ENCODE data around the gene INTS1.

DNA sequence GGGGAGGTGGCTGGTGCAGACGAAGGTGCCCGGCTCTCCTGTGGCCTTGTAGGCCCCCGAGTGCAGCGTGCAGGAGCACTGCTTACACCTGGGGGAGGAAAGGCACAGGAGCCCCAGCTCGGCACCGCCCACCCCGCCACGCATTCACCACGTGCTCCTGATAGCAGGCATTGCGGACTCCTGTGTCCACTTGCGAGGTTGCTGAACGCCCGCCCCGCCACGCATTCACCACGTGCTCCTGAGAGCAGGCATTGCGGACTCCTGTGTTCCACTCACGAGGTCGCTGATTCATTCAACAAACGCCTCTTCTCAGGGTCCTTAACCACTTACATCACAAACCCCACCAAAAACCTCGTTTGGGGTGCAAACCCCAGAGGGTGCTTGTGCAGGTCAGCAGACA is 58.8 kb downstream of the INTS1 start:
- TF ChIP-seq EP300 (IDR thresholded peaks at IDR 0.05) (no peak), POLR2A (IDR thresholded peaks at IDR 0.05; ENCODE audit: low read depth) (no peak), POLR2AphosphoS5 (IDR thresholded peaks at IDR 0.05) (no peak)
- TF ChIP-seq, protein P1, sequence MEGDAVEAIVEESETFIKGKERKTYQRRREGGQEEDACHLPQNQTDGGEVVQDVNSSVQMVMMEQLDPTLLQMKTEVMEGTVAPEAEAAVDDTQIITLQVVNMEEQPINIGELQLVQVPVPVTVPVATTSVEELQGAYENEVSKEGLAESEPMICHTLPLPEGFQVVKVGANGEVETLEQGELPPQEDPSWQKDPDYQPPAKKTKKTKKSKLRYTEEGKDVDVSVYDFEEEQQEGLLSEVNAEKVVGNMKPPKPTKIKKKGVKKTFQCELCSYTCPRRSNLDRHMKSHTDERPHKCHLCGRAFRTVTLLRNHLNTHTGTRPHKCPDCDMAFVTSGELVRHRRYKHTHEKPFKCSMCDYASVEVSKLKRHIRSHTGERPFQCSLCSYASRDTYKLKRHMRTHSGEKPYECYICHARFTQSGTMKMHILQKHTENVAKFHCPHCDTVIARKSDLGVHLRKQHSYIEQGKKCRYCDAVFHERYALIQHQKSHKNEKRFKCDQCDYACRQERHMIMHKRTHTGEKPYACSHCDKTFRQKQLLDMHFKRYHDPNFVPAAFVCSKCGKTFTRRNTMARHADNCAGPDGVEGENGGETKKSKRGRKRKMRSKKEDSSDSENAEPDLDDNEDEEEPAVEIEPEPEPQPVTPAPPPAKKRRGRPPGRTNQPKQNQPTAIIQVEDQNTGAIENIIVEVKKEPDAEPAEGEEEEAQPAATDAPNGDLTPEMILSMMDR (IDR thresholded peaks at IDR 0.05): no peak
